Ammon's horn (tissue), 1 donor: ENCODE measurements around the gene CARD9.
"Not testable (repeated sequence)": the region's sequence is repeated elsewhere in the genome, so short reads cannot be mapped to it uniquely, and the experiment has no call there.

ENCODE experiments used
- DNase-seq: peaks from one replicate; pipeline ENCODE4 v3.0.0-alpha.2; 2016; ENCODE audit warnings: low spot score

Gene CARD9

GRCh38 chr9:136322756-136323330, 50.6 kb downstream of the CARD9 start:
- DNase-seq, result no peak

GRCh38 chr9:136321561-136321960, 51.9 kb downstream of the CARD9 start:
- DNase-seq, result no peak

- DNase-seq, result not testable (repeated sequence)
These were observed 52.5 kb downstream of the CARD9 start for GRCh38 chr9:136320972-136321371.

- not testable (repeated sequence) for DNase-seq
These were observed 53.5 kb downstream of the CARD9 start for GRCh38 chr9:136319955-136320354.

GRCh38 chr9:136319244-136319643, 54.2 kb downstream of the CARD9 start:
- DNase-seq, result not testable (repeated sequence)

- DNase-seq, result no peak
These were observed 54.7 kb downstream of the CARD9 start for GRCh38 chr9:136318776-136319241.

GRCh38 chr9:136318111-136318775, 55.2 kb downstream of the CARD9 start:
- no peak for DNase-seq

- DNase-seq, result no peak
These were observed 55.8 kb downstream of the CARD9 start for GRCh38 chr9:136317695-136318094.

GRCh38 chr9:136316896-136317676, 56.4 kb downstream of the CARD9 start:
- DNase-seq, result no peak

GRCh38 chr9:136316271-136316751, 57.2 kb downstream of the CARD9 start:
- no peak for DNase-seq

- DNase-seq, result no peak
These were observed 58.5 kb downstream of the CARD9 start for GRCh38 chr9:136314944-136315343.

GRCh38 chr9:136314056-136314416, 59.4 kb downstream of the CARD9 start:
- no peak for DNase-seq
